Panc1 (cell line): ENCODE measurements around the gene NPDC1. TPM values are rescaled to one million over a fixed set of nuclear protein-coding genes. Genes with fewer than 3 reads are reported as not detected.
A peak's percentile ranks its signal among the peaks of the same experiment; 100 is the strongest.

Experiments
- ATAC-seq: fragments of 200-7000 bp; cut with Tn5 transposase; 2 replicates; pipeline ENCODE4 v1.9.1; 2020; ENCODE audit warnings: mild to moderate bottlenecking, moderate library complexity
- BruUV-seq: library from RNA; stranded (reverse); fragments of 400-500 nt; replicated peaks from 2 replicates; lab custom pipeline; 2021; lab: Mats Ljungman, UMichigan
- CTCF ChIA-PET: fragments of 300-600 bp; sonication (Branson Sonifier 250); formaldehyde crosslinking; loops from one replicate; lab custom pipeline; 2022; ENCODE audit warnings: antibody characterized with exemption; lab: Charles Lee
- POLR2A ChIA-PET: fragments of 300-600 bp; sonication (Branson Sonifier 250); formaldehyde crosslinking; loops from one replicate; lab custom pipeline; 2022; ENCODE audit warnings: antibody characterized with exemption; lab: Charles Lee
- DNase-seq: peaks from one replicate; pipeline ENCODE4 v3.0.0-alpha.2; 2010; ENCODE audit warnings: low read depth, low spot score
- H3K27ac ChIP-seq: 2 replicates; pipeline ENCODE4 v1.5.1; 2011; ENCODE audit warnings: mild to moderate bottlenecking, low read length, inconsistent platforms
- H3K27me3 ChIP-seq: fragments of 200-500 bp; sonication (Bioruptor generic); 2 replicates; pipeline ENCODE4 v1.6.0; 2014; ENCODE audit warnings: low read length, inconsistent platforms; ENCODE audit not compliant: control insufficient read depth, insufficient read depth
- H3K36me3 ChIP-seq: fragments of 200-500 bp; sonication (Bioruptor generic); 2 replicates; pipeline ENCODE4 v1.5.1; 2014; ENCODE audit warnings: inconsistent platforms, mild to moderate bottlenecking, low read length, moderate library complexity; ENCODE audit not compliant: control insufficient read depth, insufficient read depth
- H3K4me1 ChIP-seq: 2 replicates; pipeline ENCODE4 v1.5.1; 2011; ENCODE audit warnings: inconsistent platforms, mild to moderate bottlenecking, low read length, moderate library complexity; ENCODE audit not compliant: control insufficient read depth, insufficient read depth
- H3K4me3 ChIP-seq, 2 experiments: 2 replicates each; pipeline ENCODE4 v1.5.1; 2011 to 2012; ENCODE audit warnings: low read depth in 2 of 2, low read length in 2 of 2, mild to moderate bottlenecking in 2 of 2, inconsistent platforms in 1 of 2, moderate library complexity in 1 of 2
- H3K9me3 ChIP-seq: fragments of 200-500 bp; sonication (Bioruptor generic); 2 replicates; pipeline ENCODE4 v1.5.1; 2014; ENCODE audit warnings: low read depth, mild to moderate bottlenecking, inconsistent platforms, low read length, moderate library complexity; ENCODE audit not compliant: control insufficient read depth, insufficient read depth
- POLR2AphosphoS5 ChIP-seq: IDR thresholded peaks from 2 replicates; pipeline ENCODE4 v1.6.1; 2012; ENCODE audit warnings: mild to moderate bottlenecking, low read depth, low read length, moderate library complexity
- SIN3A ChIP-seq: IDR thresholded peaks from 2 replicates; pipeline ENCODE4 v1.6.1; 2012; ENCODE audit warnings: low read depth, mild to moderate bottlenecking, low read length, moderate library complexity, borderline replicate concordance; ENCODE audit not compliant: insufficient read depth
- TCF7L2 ChIP-seq: IDR thresholded peaks from 2 replicates; pipeline ENCODE4 v1.6.1; 2011; ENCODE audit warnings: mild to moderate bottlenecking, low read depth, low read length, inconsistent platforms
- in situ Hi-C: cut with HindIII; loops from 2 replicates; pipeline ENCODE4 v1.10.0; 2016; ENCODE audit warnings: low sequenced_read_pairs, low pct_unique_long_range_greater_than_20kb
- intact Hi-C: fragments of 100-400 bp; cut with micrococcal nuclease; formaldehyde crosslinking; loops from one replicate; pipeline ENCODE4 v1.10.0; 2022; ENCODE audit not compliant: unreplicated experiment
- total RNA-seq: library from RNA; stranded (reverse); gene quantifications from one replicate; pipeline ENCODE4 v1.2.1, GENCODE V29; 2021; ENCODE audit not compliant: unreplicated experiment
- TF ChIP-seq, protein P1 (sequence below), 2 experiments: IDR thresholded peaks; 2 replicates each; pipeline ENCODE4 v1.6.1; 2011 to 2012; ENCODE audit warnings: low read depth in 2 of 2, control low read depth in 1 of 2, low read length in 1 of 2, mild to moderate bottlenecking in 1 of 2, moderate library complexity in 1 of 2; ENCODE audit not compliant: insufficient read depth in 1 of 2
- TF ChIP-seq, protein P2 (sequence below): fragments of 450-650 bp; IDR thresholded peaks from 2 replicates; pipeline ENCODE4 v1.5.1; 2017; ENCODE audit warnings: mild to moderate bottlenecking

NPDC1 gene
- total RNA-seq, 1 experiment from 2014 or later: 43.5 TPM

DNA sequence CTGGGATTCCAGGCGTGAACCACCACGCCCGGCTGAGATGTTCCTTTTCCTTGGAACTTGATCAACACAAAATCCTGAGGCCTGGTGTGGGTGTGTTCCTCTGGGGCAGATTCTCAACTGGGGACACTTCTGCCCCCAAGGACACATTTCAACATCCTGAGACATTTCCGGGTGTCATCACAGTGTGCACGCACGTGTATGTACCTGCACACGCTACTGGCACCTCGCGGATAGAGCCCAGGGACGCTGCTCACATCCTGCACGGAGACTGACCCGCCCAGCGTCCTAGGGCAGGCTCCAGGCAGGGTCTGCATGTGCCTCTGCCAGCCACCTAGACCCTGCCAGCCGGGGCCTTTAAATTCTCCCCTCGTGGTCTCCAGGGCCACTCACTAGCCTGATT is 16.4 kb upstream of the NPDC1 start:
- ChIA-PET POLR2A (no interaction called here), CTCF (no interaction called here)
- intact Hi-C loops (no loop called here), in situ Hi-C loops (no loop called here)
- ATAC-seq: no peak
- H3K27ac ChIP-seq: no peak overlapping the region
- no peaks in the 10 kb centered on the region for H3K4me1 ChIP-seq
- H3K27me3 ChIP-seq: no peaks in the 10 kb centered on the region
- TF ChIP-seq TCF7L2 (no peak), SIN3A (no peak), POLR2AphosphoS5 (no peak)
- TF ChIP-seq, protein P1, sequence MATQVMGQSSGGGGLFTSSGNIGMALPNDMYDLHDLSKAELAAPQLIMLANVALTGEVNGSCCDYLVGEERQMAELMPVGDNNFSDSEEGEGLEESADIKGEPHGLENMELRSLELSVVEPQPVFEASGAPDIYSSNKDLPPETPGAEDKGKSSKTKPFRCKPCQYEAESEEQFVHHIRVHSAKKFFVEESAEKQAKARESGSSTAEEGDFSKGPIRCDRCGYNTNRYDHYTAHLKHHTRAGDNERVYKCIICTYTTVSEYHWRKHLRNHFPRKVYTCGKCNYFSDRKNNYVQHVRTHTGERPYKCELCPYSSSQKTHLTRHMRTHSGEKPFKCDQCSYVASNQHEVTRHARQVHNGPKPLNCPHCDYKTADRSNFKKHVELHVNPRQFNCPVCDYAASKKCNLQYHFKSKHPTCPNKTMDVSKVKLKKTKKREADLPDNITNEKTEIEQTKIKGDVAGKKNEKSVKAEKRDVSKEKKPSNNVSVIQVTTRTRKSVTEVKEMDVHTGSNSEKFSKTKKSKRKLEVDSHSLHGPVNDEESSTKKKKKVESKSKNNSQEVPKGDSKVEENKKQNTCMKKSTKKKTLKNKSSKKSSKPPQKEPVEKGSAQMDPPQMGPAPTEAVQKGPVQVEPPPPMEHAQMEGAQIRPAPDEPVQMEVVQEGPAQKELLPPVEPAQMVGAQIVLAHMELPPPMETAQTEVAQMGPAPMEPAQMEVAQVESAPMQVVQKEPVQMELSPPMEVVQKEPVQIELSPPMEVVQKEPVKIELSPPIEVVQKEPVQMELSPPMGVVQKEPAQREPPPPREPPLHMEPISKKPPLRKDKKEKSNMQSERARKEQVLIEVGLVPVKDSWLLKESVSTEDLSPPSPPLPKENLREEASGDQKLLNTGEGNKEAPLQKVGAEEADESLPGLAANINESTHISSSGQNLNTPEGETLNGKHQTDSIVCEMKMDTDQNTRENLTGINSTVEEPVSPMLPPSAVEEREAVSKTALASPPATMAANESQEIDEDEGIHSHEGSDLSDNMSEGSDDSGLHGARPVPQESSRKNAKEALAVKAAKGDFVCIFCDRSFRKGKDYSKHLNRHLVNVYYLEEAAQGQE (IDR thresholded peaks at IDR 0.05; ENCODE audit: insufficient read depth in 1 of 2, low read depth in 2 of 2, low read length in 1 of 2): no peak
- TF ChIP-seq, protein P2, sequence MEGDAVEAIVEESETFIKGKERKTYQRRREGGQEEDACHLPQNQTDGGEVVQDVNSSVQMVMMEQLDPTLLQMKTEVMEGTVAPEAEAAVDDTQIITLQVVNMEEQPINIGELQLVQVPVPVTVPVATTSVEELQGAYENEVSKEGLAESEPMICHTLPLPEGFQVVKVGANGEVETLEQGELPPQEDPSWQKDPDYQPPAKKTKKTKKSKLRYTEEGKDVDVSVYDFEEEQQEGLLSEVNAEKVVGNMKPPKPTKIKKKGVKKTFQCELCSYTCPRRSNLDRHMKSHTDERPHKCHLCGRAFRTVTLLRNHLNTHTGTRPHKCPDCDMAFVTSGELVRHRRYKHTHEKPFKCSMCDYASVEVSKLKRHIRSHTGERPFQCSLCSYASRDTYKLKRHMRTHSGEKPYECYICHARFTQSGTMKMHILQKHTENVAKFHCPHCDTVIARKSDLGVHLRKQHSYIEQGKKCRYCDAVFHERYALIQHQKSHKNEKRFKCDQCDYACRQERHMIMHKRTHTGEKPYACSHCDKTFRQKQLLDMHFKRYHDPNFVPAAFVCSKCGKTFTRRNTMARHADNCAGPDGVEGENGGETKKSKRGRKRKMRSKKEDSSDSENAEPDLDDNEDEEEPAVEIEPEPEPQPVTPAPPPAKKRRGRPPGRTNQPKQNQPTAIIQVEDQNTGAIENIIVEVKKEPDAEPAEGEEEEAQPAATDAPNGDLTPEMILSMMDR: no peak
- H3K36me3 ChIP-seq: no peaks in the 10 kb centered on the region
- no peaks in the 10 kb centered on the region for H3K9me3 ChIP-seq
- TSS peak; percentile 76 for BruUV-seq
- DNase-seq: no peak
- no peak overlapping the region for H3K4me3 ChIP-seq

DNA sequence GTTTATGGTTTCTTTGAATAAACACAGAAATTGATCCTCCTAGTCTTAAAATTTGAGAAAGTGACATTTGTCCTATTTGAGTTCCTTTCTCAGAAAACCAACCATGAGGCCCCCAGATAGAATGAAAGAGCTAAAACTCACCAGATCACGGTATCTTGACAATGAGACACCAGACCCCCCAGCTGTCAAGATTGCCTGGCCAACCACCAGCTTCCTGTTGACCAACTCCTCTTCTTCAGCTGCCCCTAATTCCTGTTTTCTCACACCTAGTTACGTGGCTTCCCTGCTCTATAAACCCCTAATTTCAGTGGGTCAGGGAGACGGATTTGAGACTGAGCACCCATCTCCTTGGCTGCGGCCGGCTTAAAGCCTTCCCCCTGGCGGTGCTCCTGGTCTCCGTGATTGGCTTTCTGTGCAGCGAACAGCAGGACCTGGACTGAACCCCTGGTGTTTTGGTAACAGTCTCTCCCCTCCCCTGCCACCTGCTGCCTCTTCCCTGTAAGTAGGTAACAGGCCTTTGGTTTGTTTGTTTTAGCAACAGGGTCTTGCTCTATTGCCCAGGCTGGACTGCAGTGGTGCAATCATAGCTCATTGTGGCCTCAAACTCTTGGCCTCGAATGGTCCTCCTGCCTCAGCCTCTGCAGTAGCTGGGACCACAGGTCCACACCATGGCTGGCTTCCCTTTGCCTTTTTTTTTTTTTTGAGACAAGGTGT is 12.7 kb upstream of the NPDC1 start:
- H3K36me3 ChIP-seq: no peaks in the 10 kb centered on the region
- no TSS peak for BruUV-seq
- H3K9me3 ChIP-seq: no peaks in the 10 kb centered on the region
- in situ Hi-C loops (no loop called here), intact Hi-C loops (no loop called here)
- no peaks in the 10 kb centered on the region for H3K27me3 ChIP-seq
- POLR2A ChIA-PET: no interaction called here
- 0 out of 2 replicates have a peak, but pooled peaks cover 2% of the 10 kb centered on the region for H3K4me1 ChIP-seq
- ATAC-seq (no peak), DNase-seq (no peak)
- CTCF ChIA-PET: interaction anchor here (0.7 to 1.7 kb wide), 3 partner anchors 29 to 311 kb away, joined by 3 to 5 read pairs (median 4); no protein-coding TSS in a partner anchor
- no peak overlapping the region for H3K4me3 ChIP-seq
- TF ChIP-seq, protein P1 (IDR thresholded peaks at IDR 0.05; ENCODE audit: insufficient read depth in 1 of 2, low read depth in 2 of 2, low read length in 1 of 2): no peak
- no peak for TF ChIP-seq TCF7L2
- TF ChIP-seq, protein P2: no peak
- no peak for TF ChIP-seq POLR2AphosphoS5
- no peak for TF ChIP-seq SIN3A
- no peak overlapping the region for H3K27ac ChIP-seq
